IMR-90 (cell line): ENCODE results near the gene MBD3L5. TPM values are rescaled to one million over a fixed set of nuclear protein-coding genes. Genes with fewer than 3 reads are reported as not detected.

Experiments
- ATAC-seq: fragments of 200-7000 bp; cut with Tn5 transposase; 2 replicates; pipeline ENCODE4 v1.9.1; 2020; ENCODE audit warnings: low read depth, mild to moderate bottlenecking, moderate library complexity
- BruUV-seq: library from RNA; stranded (reverse); fragments of 400-500 nt; replicated peaks from 2 replicates; lab custom pipeline; 2021; lab: Mats Ljungman, UMichigan
- CTCF ChIA-PET: fragments of 300-600 bp; formaldehyde crosslinking; extraction: SDS; loops from one replicate; lab custom pipeline; 2021; ENCODE audit warnings: antibody characterized with exemption; lab: Yijun Ruan, JAX
- POLR2A ChIA-PET: fragments of 300-600 bp; sonication (Branson Sonifier 250); formaldehyde crosslinking; loops from one replicate; lab custom pipeline; 2022; ENCODE audit warnings: antibody characterized with exemption; ENCODE audit not compliant: unreplicated experiment; lab: Charles Lee
- DNase-seq: peaks from one replicate; pipeline ENCODE4 v3.0.0; 2013
- H2AFZ ChIP-seq: replicated peaks from 2 replicates; pipeline ENCODE3; 2013; ENCODE audit warnings: low read length, mild to moderate bottlenecking; ENCODE audit not compliant: poor library complexity
- H2AK5ac ChIP-seq: 2 replicates; pipeline ENCODE4 v1.6.1; 2013; ENCODE audit warnings: low read depth, low read length, inconsistent platforms
- H2AK9ac ChIP-seq: replicated peaks from 2 replicates; pipeline ENCODE3; 2013; ENCODE audit warnings: mild to moderate bottlenecking, low read depth, low read length, moderate library complexity; ENCODE audit not compliant: poor library complexity
- H2BK120ac ChIP-seq: 2 replicates; pipeline ENCODE4 v1.6.1; 2013; ENCODE audit warnings: low read depth, low read length, inconsistent platforms
- H2BK15ac ChIP-seq: 3 replicates; pipeline ENCODE4 v1.6.1; 2013; ENCODE audit warnings: low read depth, low read length, inconsistent platforms
- H2BK20ac ChIP-seq: 2 replicates; pipeline ENCODE4 v1.6.1; 2013; ENCODE audit warnings: low read depth, mild to moderate bottlenecking, inconsistent platforms, low read length, moderate library complexity
- H2BK5ac ChIP-seq: 2 replicates; pipeline ENCODE4 v1.6.1; 2013; ENCODE audit warnings: mild to moderate bottlenecking, low read depth, low read length, inconsistent platforms; ENCODE audit not compliant: poor library complexity, severe bottlenecking
- H3K14ac ChIP-seq: replicated peaks from 2 replicates; pipeline ENCODE4 v1.6.1; 2013; ENCODE audit warnings: low read depth, low read length, inconsistent platforms
- H3K18ac ChIP-seq: 2 replicates; pipeline ENCODE4 v1.6.1; 2013; ENCODE audit warnings: low read depth, low read length, control low read depth
- H3K23ac ChIP-seq: 2 replicates; pipeline ENCODE4 v1.6.1; 2013; ENCODE audit warnings: low read depth, low read length, inconsistent platforms
- H3K27ac ChIP-seq: 2 replicates; pipeline ENCODE4 v1.5.1; 2013; ENCODE audit warnings: mild to moderate bottlenecking, control low read depth, low read length; ENCODE audit not compliant: insufficient read depth
- H3K27me3 ChIP-seq: 2 replicates; pipeline ENCODE4 v1.6.1; 2013; ENCODE audit warnings: low read length; ENCODE audit not compliant: control insufficient read depth, insufficient read depth
- H3K36me3 ChIP-seq: 2 replicates; pipeline ENCODE4 v1.6.1; 2013; ENCODE audit warnings: low read length, mixed read lengths; ENCODE audit not compliant: control insufficient read depth, insufficient read depth
- H3K4ac ChIP-seq: 2 replicates; pipeline ENCODE4 v1.6.1; 2013; ENCODE audit warnings: low read depth, low read length, inconsistent platforms
- H3K4me1 ChIP-seq: 2 replicates; pipeline ENCODE4 v1.6.1; 2013; ENCODE audit warnings: low read length, mixed read lengths; ENCODE audit not compliant: control insufficient read depth, insufficient read depth
- H3K4me2 ChIP-seq: 2 replicates; pipeline ENCODE4 v1.6.1; 2013; ENCODE audit warnings: low read depth, mild to moderate bottlenecking, control low read depth, low read length, moderate library complexity
- H3K4me3 ChIP-seq: 2 replicates; pipeline ENCODE4 v1.5.1; 2013; ENCODE audit warnings: low read depth, mild to moderate bottlenecking, control low read depth, low read length, moderate library complexity; ENCODE audit not compliant: insufficient read depth
- H3K56ac ChIP-seq: 2 replicates; pipeline ENCODE4 v1.6.1; 2013; ENCODE audit warnings: low read length, inconsistent platforms; ENCODE audit not compliant: insufficient read depth; ENCODE audit errors: extremely low read depth
- H3K79me1 ChIP-seq, 2 experiments: 2 replicates each; pipeline ENCODE4 v1.6.1; 2013; ENCODE audit warnings: low read length in 2 of 2, inconsistent platforms in 1 of 2, low read depth in 1 of 2
- H3K9ac ChIP-seq: 2 replicates; pipeline ENCODE4 v1.6.1; 2013; ENCODE audit warnings: low read depth, low read length, control low read depth
- H3K9me1 ChIP-seq: 2 replicates; pipeline ENCODE4 v1.6.1; 2013; ENCODE audit warnings: low read length, inconsistent platforms; ENCODE audit not compliant: insufficient read depth
- H3K9me3 ChIP-seq: 2 replicates; pipeline ENCODE4 v1.6.1; 2013; ENCODE audit warnings: low read length; ENCODE audit not compliant: control insufficient read depth, insufficient read depth
- H4K20me1 ChIP-seq: 2 replicates; pipeline ENCODE4 v1.6.1; 2013; ENCODE audit warnings: low read length, inconsistent platforms; ENCODE audit not compliant: insufficient read depth
- H4K5ac ChIP-seq: 2 replicates; pipeline ENCODE4 v1.6.1; 2013; ENCODE audit warnings: mild to moderate bottlenecking, low read depth, low read length, control low read depth
- H4K8ac ChIP-seq, 2 experiments: 2 replicates each; pipeline ENCODE4 v1.6.1; 2013; ENCODE audit warnings: low read depth in 2 of 2, low read length in 2 of 2, control low read depth in 1 of 2, inconsistent platforms in 1 of 2
- H4K91ac ChIP-seq: 2 replicates; pipeline ENCODE4 v1.6.1; 2013; ENCODE audit warnings: low read depth, low read length, inconsistent platforms; ENCODE audit not compliant: insufficient read depth
- BHLHE40 ChIP-seq: fragments of 150-350 bp; IDR thresholded peaks from 2 replicates; pipeline ENCODE4 v1.6.1; 2016; ENCODE audit warnings: mild to moderate bottlenecking, low read depth, low read length
- CEBPB ChIP-seq: IDR thresholded peaks from 2 replicates; pipeline ENCODE4 v1.6.1; 2012; ENCODE audit warnings: low read depth, low read length, improper control_type of control experiment
- CHD1 ChIP-seq: IDR thresholded peaks from 2 replicates; pipeline ENCODE4 v1.6.1; 2012; ENCODE audit warnings: low read depth, low read length, improper control_type of control experiment
- FOS ChIP-seq: fragments of 150-350 bp; IDR thresholded peaks from 2 replicates; pipeline ENCODE4 v1.6.1; 2016; ENCODE audit warnings: low read depth, low read length
- MAFK ChIP-seq: IDR thresholded peaks from 2 replicates; pipeline ENCODE4 v1.6.1; 2012; ENCODE audit warnings: low read depth, low read length, improper control_type of control experiment
- MAZ ChIP-seq: IDR thresholded peaks from 2 replicates; pipeline ENCODE4 v1.6.1; 2012; ENCODE audit warnings: low read depth, mild to moderate bottlenecking, low read length, improper control_type of control experiment, moderate library complexity, borderline replicate concordance
- MXI1 ChIP-seq: IDR thresholded peaks from 2 replicates; pipeline ENCODE4 v1.6.1; 2012; ENCODE audit warnings: low read depth, mild to moderate bottlenecking, low read length, moderate library complexity, borderline replicate concordance
- NFE2L2 ChIP-seq: fragments of 150-350 bp; IDR thresholded peaks from 2 replicates; pipeline ENCODE4 v1.6.1; 2016; ENCODE audit warnings: low read depth, mild to moderate bottlenecking, low read length
- POLR2A ChIP-seq: IDR thresholded peaks from 2 replicates; pipeline ENCODE4 v1.6.1; 2012; ENCODE audit warnings: mild to moderate bottlenecking, low read depth, low read length
- RAD21 ChIP-seq: IDR thresholded peaks from 2 replicates; pipeline ENCODE4 v1.6.1; 2012; ENCODE audit warnings: low read length, improper control_type of control experiment
- RCOR1 ChIP-seq: IDR thresholded peaks from 2 replicates; pipeline ENCODE4 v1.6.1; 2012; ENCODE audit warnings: mild to moderate bottlenecking, low read length, improper control_type of control experiment; ENCODE audit not compliant: insufficient replicate concordance
- RFX5 ChIP-seq: IDR thresholded peaks from 2 replicates; pipeline ENCODE4 v1.8.0; 2012; ENCODE audit warnings: low read depth, mild to moderate bottlenecking, low read length, moderate library complexity
- SMC3 ChIP-seq: fragments of 150-350 bp; IDR thresholded peaks from 2 replicates; pipeline ENCODE4 v1.6.1; 2016; ENCODE audit warnings: low read depth, mild to moderate bottlenecking, antibody characterized with exemption, low read length, moderate library complexity
- WGBS, 2 experiments: methylation state at CpG; one replicate each; pipeline versions ENCODE4 v1.1.5 to v1.1.7; 2013; ENCODE audit warnings: missing lambda C conversion rate in 2 of 2; ENCODE audit not compliant: insufficient read length in 1 of 2; ENCODE audit errors: extremely low coverage in 2 of 2; 5-methylcytosine and 5-hydroxymethylcytosine counted together
- dilution Hi-C: fragments of 300-500 bp; cut with HindIII; formaldehyde crosslinking; loops from one replicate; pipeline ENCODE4 v1.14.3; 2018; ENCODE audit warnings: low sequenced_read_pairs; ENCODE audit not compliant: unreplicated experiment
- in situ Hi-C: fragments of 300-500 bp; cut with MboI; formaldehyde crosslinking; loops from 3 replicates; pipeline ENCODE4 v1.14.3; 2019; ENCODE audit warnings: low sequenced_read_pairs, inconsistent platforms, mixed read lengths
- intact Hi-C: fragments of 100-400 bp; cut with micrococcal nuclease; formaldehyde crosslinking; loops from 2 replicates; pipeline ENCODE4 v1.10.0; 2022
- polyA plus RNA-seq, 3 experiments: library from polyadenylated mRNA; depleted of rRNA; stranded (reverse); fragments of >200 nt; gene quantifications; 2 replicates each; pipeline ENCODE4 v1.2.3, GENCODE V29; 2012; ENCODE audit warnings: low replicate concordance in 1 of 3
- total RNA-seq: library from RNA; depleted of rRNA; stranded (reverse); fragments of >200 nt; gene quantifications from 2 replicates; pipeline ENCODE4 v1.2.3, GENCODE V29; 2012
- TF ChIP-seq, protein P1 (sequence below): fragments of 150-350 bp; IDR thresholded peaks from 2 replicates; pipeline ENCODE4 v1.6.1; 2017; ENCODE audit warnings: mild to moderate bottlenecking, antibody characterized with exemption, low read length, low read depth
- TF ChIP-seq, protein P2 (sequence below): fragments of 150-350 bp; IDR thresholded peaks from 2 replicates; pipeline ENCODE4 v1.6.1; 2016; ENCODE audit warnings: low read depth, mild to moderate bottlenecking, low read length, moderate library complexity, borderline replicate concordance
- TF ChIP-seq, protein P3 (sequence below): conservative IDR thresholded peaks from 2 replicates; pipeline ENCODE4 v1.5.1; 2012; ENCODE audit warnings: mild to moderate bottlenecking, low read depth, low read length, improper control_type of control experiment

The MBD3L5 gene
- total and polyA plus RNA-seq, 2 of the 4 experiments (the other 2 are of a cell fraction), result not detected

DNA sequence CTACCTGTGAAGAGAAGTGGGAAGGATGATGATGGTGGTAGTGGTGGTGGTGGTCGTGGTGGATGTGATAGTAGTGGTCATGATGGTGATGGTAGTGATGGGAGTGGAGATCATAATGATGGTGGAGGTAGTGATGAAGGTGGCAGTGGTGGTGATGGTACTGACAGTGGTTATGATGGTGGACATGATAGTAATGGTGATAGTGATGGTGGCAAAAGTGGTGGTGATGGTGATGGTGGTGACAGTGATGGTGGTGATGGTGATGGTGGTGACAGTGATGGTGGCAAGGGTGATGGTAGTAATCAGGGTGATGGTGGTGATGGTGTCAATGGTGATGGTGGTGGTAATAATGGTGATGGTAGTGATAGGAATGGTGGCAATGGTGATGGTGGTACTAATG lies 35.3 kb upstream of the MBD3L5 start:
- H3K9me3 ChIP-seq, result peaks cover 15% of the 10 kb centered on the region
- H3K23ac ChIP-seq, result no peak overlapping the region
- H2BK120ac ChIP-seq, result no peak overlapping the region
- CTCF ChIA-PET, result no interaction called here
- 9% methylated on average over 1 of the region's 1 CpG; no CpG with 5 or more reads in 1 of the 2 experiments for WGBS, 2 experiments
- intact Hi-C loops (no loop called here), dilution Hi-C loops (no loop called here), in situ Hi-C loops (no loop called here)
- H3K9me1 ChIP-seq, result no peaks in the 10 kb centered on the region
- DNase-seq, result no peak
- no TSS peak for BruUV-seq
- no peaks in the 10 kb centered on the region for H3K27me3 ChIP-seq
- peak overlapping the region; percentile 32 for H2AFZ ChIP-seq
- TF ChIP-seq FOS (no peak), NFE2L2 (no peak), RFX5 (no peak), BHLHE40 (no peak), RCOR1 (no peak), MAFK (no peak), SMC3 (no peak), MXI1 (no peak), POLR2A (no peak), CHD1 (no peak), CEBPB (no peak), RAD21 (no peak), MAZ (no peak)
- TF ChIP-seq, protein P1, sequence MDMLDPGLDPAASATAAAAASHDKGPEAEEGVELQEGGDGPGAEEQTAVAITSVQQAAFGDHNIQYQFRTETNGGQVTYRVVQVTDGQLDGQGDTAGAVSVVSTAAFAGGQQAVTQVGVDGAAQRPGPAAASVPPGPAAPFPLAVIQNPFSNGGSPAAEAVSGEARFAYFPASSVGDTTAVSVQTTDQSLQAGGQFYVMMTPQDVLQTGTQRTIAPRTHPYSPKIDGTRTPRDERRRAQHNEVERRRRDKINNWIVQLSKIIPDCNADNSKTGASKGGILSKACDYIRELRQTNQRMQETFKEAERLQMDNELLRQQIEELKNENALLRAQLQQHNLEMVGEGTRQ, result no peak
- TF ChIP-seq, protein P2, sequence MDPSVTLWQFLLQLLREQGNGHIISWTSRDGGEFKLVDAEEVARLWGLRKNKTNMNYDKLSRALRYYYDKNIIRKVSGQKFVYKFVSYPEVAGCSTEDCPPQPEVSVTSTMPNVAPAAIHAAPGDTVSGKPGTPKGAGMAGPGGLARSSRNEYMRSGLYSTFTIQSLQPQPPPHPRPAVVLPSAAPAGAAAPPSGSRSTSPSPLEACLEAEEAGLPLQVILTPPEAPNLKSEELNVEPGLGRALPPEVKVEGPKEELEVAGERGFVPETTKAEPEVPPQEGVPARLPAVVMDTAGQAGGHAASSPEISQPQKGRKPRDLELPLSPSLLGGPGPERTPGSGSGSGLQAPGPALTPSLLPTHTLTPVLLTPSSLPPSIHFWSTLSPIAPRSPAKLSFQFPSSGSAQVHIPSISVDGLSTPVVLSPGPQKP, result no peak
- TF ChIP-seq, protein P3, sequence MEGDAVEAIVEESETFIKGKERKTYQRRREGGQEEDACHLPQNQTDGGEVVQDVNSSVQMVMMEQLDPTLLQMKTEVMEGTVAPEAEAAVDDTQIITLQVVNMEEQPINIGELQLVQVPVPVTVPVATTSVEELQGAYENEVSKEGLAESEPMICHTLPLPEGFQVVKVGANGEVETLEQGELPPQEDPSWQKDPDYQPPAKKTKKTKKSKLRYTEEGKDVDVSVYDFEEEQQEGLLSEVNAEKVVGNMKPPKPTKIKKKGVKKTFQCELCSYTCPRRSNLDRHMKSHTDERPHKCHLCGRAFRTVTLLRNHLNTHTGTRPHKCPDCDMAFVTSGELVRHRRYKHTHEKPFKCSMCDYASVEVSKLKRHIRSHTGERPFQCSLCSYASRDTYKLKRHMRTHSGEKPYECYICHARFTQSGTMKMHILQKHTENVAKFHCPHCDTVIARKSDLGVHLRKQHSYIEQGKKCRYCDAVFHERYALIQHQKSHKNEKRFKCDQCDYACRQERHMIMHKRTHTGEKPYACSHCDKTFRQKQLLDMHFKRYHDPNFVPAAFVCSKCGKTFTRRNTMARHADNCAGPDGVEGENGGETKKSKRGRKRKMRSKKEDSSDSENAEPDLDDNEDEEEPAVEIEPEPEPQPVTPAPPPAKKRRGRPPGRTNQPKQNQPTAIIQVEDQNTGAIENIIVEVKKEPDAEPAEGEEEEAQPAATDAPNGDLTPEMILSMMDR, result no peak
- H4K8ac ChIP-seq, result no peak overlapping the region
- no peak overlapping the region for H3K18ac ChIP-seq
- POLR2A ChIA-PET, result no interaction called here
- H3K27ac ChIP-seq, result no peak overlapping the region
- H2BK15ac ChIP-seq, result no peak overlapping the region
- no peak overlapping the region for H4K91ac ChIP-seq
- no peak for ATAC-seq
- no peak overlapping the region for H2BK20ac ChIP-seq
- no peak overlapping the region for H3K14ac ChIP-seq
- H2AK9ac ChIP-seq, result no peak overlapping the region
- no peak overlapping the region for H3K4me2 ChIP-seq
- no peak overlapping the region for H2BK5ac ChIP-seq
- no peak overlapping the region for H3K56ac ChIP-seq
- no peak overlapping the region for H3K4me3 ChIP-seq
- no peaks in the 10 kb centered on the region for H4K20me1 ChIP-seq
- H3K79me1 ChIP-seq, result no peaks in the 10 kb centered on the region
- H4K5ac ChIP-seq, result no peak overlapping the region
- H3K4me1 ChIP-seq, result no peaks in the 10 kb centered on the region
- H3K4ac ChIP-seq, result no peak overlapping the region
- H3K36me3 ChIP-seq, result no peaks in the 10 kb centered on the region
- no peak overlapping the region for H3K9ac ChIP-seq
- no peak overlapping the region for H2AK5ac ChIP-seq
